ENCODE results near the gene SORCS2. TPM values are rescaled to one million over a fixed set of nuclear protein-coding genes. Genes with fewer than 3 reads are reported as not detected.

The SORCS2 gene
- polyA plus RNA-seq, 1 of the 3 experiments (the other 2 are of a cell fraction) = 1.6 TPM

DNA sequence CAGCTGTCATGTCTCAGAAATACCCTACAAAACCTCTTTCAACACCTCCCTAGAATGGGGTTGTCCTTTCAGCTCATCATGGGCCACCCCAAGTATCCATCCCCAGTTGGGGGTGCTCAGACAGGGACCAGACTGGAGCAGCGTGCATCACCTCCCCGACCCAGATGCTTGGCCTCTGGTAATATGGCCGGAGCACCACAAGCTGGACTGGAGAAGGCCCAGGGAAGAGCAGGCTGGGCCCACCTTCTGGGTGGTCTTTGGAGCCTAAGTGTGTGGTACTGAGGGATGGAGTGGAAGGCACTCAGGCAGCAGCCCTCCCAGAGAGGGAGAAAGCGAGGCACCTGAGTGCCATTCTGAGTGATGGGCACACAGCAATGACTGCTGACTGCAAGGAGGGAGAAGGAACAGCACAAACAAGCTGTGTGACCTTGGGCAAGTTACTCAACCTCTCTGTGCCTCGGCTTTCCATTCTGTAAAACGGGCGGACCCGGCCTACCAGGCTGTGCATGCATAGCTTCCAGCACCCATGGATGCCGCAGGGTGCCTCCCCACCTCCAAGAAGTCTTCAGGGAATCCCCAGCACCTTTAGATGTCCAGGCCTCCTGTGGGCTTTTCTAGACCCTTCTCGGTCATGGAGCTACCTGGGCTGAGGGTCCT is 519.1 kb downstream of the SORCS2 start:
- H3F3A ChIP-seq (replicated peaks; ENCODE audit: insufficient read depth) = no peaks in the 10 kb centered on the region
- H3K9me3 ChIP-seq = no peaks in the 10 kb centered on the region
- no peaks in the 10 kb centered on the region for H3K79me2 ChIP-seq (ENCODE audit: insufficient read depth)
- no peaks in the 10 kb centered on the region for H3K27me3 ChIP-seq (ENCODE audit: insufficient read depth)
- H4K20me1 ChIP-seq (ENCODE audit: insufficient read depth) = no peaks in the 10 kb centered on the region
- ChIA-PET POLR2A (no interaction called here), CTCF (interaction anchor here (0.9 kb wide), 1 partner anchor 415 kb away, joined by 3 read pairs; no protein-coding TSS in a partner anchor)
- no peak overlapping the region for H3K9ac ChIP-seq
- no peaks in the 10 kb centered on the region for H3K36me3 ChIP-seq (replicated peaks in 1 of 2; ENCODE audit: control insufficient read depth in 1 of 2, insufficient read depth in 2 of 2, low read length in 1 of 2)
- TF ChIP-seq MEF2A (IDR thresholded peaks at IDR 0.05; ENCODE audit: borderline replicate concordance, low read depth) = no peak
- no peak for TF ChIP-seq GABPA (IDR thresholded peaks at IDR 0.05; ENCODE audit: low read depth)
- no peak for TF ChIP-seq RFX5 (IDR thresholded peaks at IDR 0.05; ENCODE audit: low read length)
- TF ChIP-seq USF1 (IDR thresholded peaks at IDR 0.05; ENCODE audit: borderline replicate concordance, low read depth) = no peak
- TF ChIP-seq, protein P1, sequence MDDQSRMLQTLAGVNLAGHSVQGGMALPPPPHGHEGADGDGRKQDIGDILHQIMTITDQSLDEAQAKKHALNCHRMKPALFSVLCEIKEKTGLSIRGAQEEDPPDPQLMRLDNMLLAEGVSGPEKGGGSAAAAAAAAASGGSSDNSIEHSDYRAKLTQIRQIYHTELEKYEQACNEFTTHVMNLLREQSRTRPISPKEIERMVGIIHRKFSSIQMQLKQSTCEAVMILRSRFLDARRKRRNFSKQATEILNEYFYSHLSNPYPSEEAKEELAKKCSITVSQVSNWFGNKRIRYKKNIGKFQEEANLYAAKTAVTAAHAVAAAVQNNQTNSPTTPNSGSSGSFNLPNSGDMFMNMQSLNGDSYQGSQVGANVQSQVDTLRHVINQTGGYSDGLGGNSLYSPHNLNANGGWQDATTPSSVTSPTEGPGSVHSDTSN (IDR thresholded peaks at IDR 0.05) = no peak
- no peak for TF ChIP-seq TEAD4 (IDR thresholded peaks at IDR 0.05; ENCODE audit: borderline replicate concordance, insufficient read depth)
- TF ChIP-seq EZH2phosphoT487 (IDR thresholded peaks at IDR 0.05; ENCODE audit: borderline replicate concordance, low read depth) = no peak
- no peak for TF ChIP-seq TCF12 (IDR thresholded peaks at IDR 0.05)
- TF ChIP-seq ZBTB33 (IDR thresholded peaks at IDR 0.05; ENCODE audit: borderline replicate concordance, low read depth) = no peak
- TF ChIP-seq USF2 (IDR thresholded peaks at IDR 0.05; ENCODE audit: borderline replicate concordance, low read depth, low read length) = no peak
- TF ChIP-seq SIN3A (IDR thresholded peaks at IDR 0.05; ENCODE audit: borderline replicate concordance, low read depth, low read length) = no peak
- TF ChIP-seq, protein P2, sequence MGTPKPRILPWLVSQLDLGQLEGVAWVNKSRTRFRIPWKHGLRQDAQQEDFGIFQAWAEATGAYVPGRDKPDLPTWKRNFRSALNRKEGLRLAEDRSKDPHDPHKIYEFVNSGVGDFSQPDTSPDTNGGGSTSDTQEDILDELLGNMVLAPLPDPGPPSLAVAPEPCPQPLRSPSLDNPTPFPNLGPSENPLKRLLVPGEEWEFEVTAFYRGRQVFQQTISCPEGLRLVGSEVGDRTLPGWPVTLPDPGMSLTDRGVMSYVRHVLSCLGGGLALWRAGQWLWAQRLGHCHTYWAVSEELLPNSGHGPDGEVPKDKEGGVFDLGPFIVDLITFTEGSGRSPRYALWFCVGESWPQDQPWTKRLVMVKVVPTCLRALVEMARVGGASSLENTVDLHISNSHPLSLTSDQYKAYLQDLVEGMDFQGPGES (IDR thresholded peaks at IDR 0.05; ENCODE audit: low read depth, low read length) = no peak
- 82% methylated on average over 6 of the region's 10 CpGs for WGBS (ENCODE audit: low lambda C conversion rate)
- H3K4me2 ChIP-seq = no peak overlapping the region
- H2AFZ ChIP-seq (ENCODE audit: low read depth) = no peak overlapping the region
- no peak for DNase-seq
- H3K27ac ChIP-seq (ENCODE audit: low read depth in 2 of 2, low read length in 1 of 2) = no peak overlapping the region
- H3K9me2 ChIP-seq = no peaks in the 10 kb centered on the region
- H3K4me1 ChIP-seq (ENCODE audit: control insufficient read depth in 1 of 2, insufficient read depth in 2 of 2, low read depth in 1 of 2, low read length in 1 of 2) = no peaks in the 10 kb centered on the region; a peak in 1 of 4 replicates
- H3K4me3 ChIP-seq (ENCODE audit: low read depth in 2 of 2, low read length in 1 of 2) = no peak overlapping the region

All from SK-N-SH (cell line).